ENCODE results near the gene HSD17B2. TPM values are rescaled to one million over a fixed set of nuclear protein-coding genes. Genes with fewer than 3 reads are reported as not detected.

The HSD17B2 gene
- total RNA-seq, 1 experiment from 2014 or later, result not detected

- TF ChIP-seq ZBTB33 (IDR thresholded peaks at IDR 0.05; ENCODE audit: extremely low read depth, insufficient replicate concordance, low read length) (no peak), EZH2 (IDR thresholded peaks at IDR 0.05) (no peak)
These were observed 78.7 kb downstream of the HSD17B2 start (continued) for GRCh38 chr16:82113741-82114140.

GRCh38 chr16:82116535-82116934, 81.5 kb downstream of the HSD17B2 start:
- Histone ChIP-seq H3K4me1 (ENCODE audit: control insufficient read depth in 1 of 2, insufficient read depth in 2 of 2, low read length in 2 of 2) (no peaks in the 10 kb centered on the region), H3K9me3 (ENCODE audit: control insufficient read depth in 1 of 2, insufficient read depth in 1 of 2, low read depth in 1 of 2, low read length in 2 of 2) (no peaks in the 10 kb centered on the region), H3K4me3 (replicated peaks in 1 of 2; ENCODE audit: low read depth in 1 of 2, low read length in 2 of 2) (no peak overlapping the region), H4K20me1 (ENCODE audit: insufficient read depth) (no peaks in the 10 kb centered on the region), H3K27ac (ENCODE audit: low read depth, low read length) (no peak overlapping the region), H3K27me3 (ENCODE audit: insufficient read depth, low read length) (no peaks in the 10 kb centered on the region), H3K4me2 (ENCODE audit: low read length) (no peak overlapping the region), H3K9me2 (ENCODE audit: insufficient read depth) (no peaks in the 10 kb centered on the region), H3K9ac (ENCODE audit: low read length) (no peak overlapping the region), H3K36me3 (ENCODE audit: control insufficient read depth in 1 of 2, insufficient read depth in 2 of 2, low read length in 2 of 2) (no peaks in the 10 kb centered on the region), H3K79me2 (ENCODE audit: insufficient read depth, low read length) (no peaks in the 10 kb centered on the region), H2AFZ (ENCODE audit: low read depth, low read length, poor library complexity, severe bottlenecking) (no peak overlapping the region)
- no peak for DNase-seq (ENCODE audit: low read depth, low spot score)
- POLR2A ChIA-PET, result no interaction called here
- RAD21 ChIA-PET (ENCODE audit: low non-redundant PET in 1 of 2, low total read pairs in 2 of 2, uncharacterized antibody in 2 of 2, unreplicated experiment in 2 of 2), result no interaction called here
- no TSS peak for BruUV-seq (replicated peaks)
- ATAC-seq, result no peak
- CTCF ChIA-PET, result no interaction called here
- intact Hi-C loops (cut with micrococcal nuclease), result no loop called here
- TF ChIP-seq CBX3 (IDR thresholded peaks at IDR 0.05; ENCODE audit: low read depth) (no peak), CEBPB (IDR thresholded peaks at IDR 0.05; ENCODE audit: low read depth) (no peak), SP1 (IDR thresholded peaks at IDR 0.05; ENCODE audit: low read depth) (no peak), SRF (IDR thresholded peaks at IDR 0.05; ENCODE audit: low read depth) (no peak), SIN3A (IDR thresholded peaks at IDR 0.05; ENCODE audit: low read depth) (no peak), CTCF (IDR thresholded peaks at IDR 0.05 in 2 of 3, conservative IDR thresholded peaks at IDR 0.05 in 1 of 3; ENCODE audit: borderline replicate concordance in 1 of 3, insufficient read depth in 1 of 3, low read depth in 2 of 3, low read length in 2 of 3) (no peak), JUND (IDR thresholded peaks at IDR 0.05) (no peak), MAX (IDR thresholded peaks at IDR 0.05) (no peak), TCF7L2 (IDR thresholded peaks at IDR 0.05; ENCODE audit: borderline replicate concordance, extremely low read depth, insufficient read depth, insufficient read length) (no peak), ZBTB33 (IDR thresholded peaks at IDR 0.05; ENCODE audit: extremely low read depth, insufficient replicate concordance, low read length) (no peak), EZH2 (IDR thresholded peaks at IDR 0.05) (no peak), ATF3 (IDR thresholded peaks at IDR 0.05) (no peak), EGR1 (IDR thresholded peaks at IDR 0.05; ENCODE audit: low read depth) (no peak), POLR2A (IDR thresholded peaks at IDR 0.05; ENCODE audit: borderline replicate concordance, extremely low read depth, insufficient read depth, insufficient read length) (no peak), REST (IDR thresholded peaks at IDR 0.05; ENCODE audit: low read depth) (no peak), YY1 (IDR thresholded peaks at IDR 0.05; ENCODE audit: extremely low read depth, insufficient replicate concordance, low read depth, low read length) (no peak)
